ENCODE results near the gene AIP.

GRCh38 chr11:67436459-67437081 is 46.3 kb upstream of the AIP start:
- TF ChIP-seq CTCF (IDR thresholded peaks at IDR 0.05) (no peak), POLR2AphosphoS5 (IDR thresholded peaks at IDR 0.05) (no peak), EP300 (IDR thresholded peaks at IDR 0.05) (no peak)
